ENCODE data around the gene CDR2. TPM values are rescaled to one million over a fixed set of nuclear protein-coding genes. Genes with fewer than 3 reads are reported as not detected.

Gene CDR2
- total and polyA plus RNA-seq, 9 of the 15 experiments (the other 6 are each of a cell fraction or from before 2014, with no cell fraction given): 4.6 to 30.3 (median 19.9) TPM

- TF ChIP-seq FOXP4 (CRISPR knock-in tag; IDR thresholded peaks at IDR 0.05; ENCODE audit: borderline replicate concordance): no peak
- TF ChIP-seq RBBP5 (IDR thresholded peaks at IDR 0.05; ENCODE audit: borderline replicate concordance, insufficient read depth, low read length, poor library complexity, severe bottlenecking): no peak
- no peak for TF ChIP-seq ZSCAN32 (CRISPR knock-in tag; IDR thresholded peaks at IDR 0.05)
- TF ChIP-seq ETV1 (tag; conservative IDR thresholded peaks at IDR 0.05; ENCODE audit: low read depth): no peak
- TF ChIP-seq RBM14 (IDR thresholded peaks at IDR 0.05; ENCODE audit: borderline replicate concordance, insufficient read depth, low read depth, low read length): no peak
- no peak for TF ChIP-seq RAD21 (CRISPR knock-in tag; conservative IDR thresholded peaks at IDR 0.05 in 1 of 2, IDR thresholded peaks at IDR 0.05 in 1 of 2)
- TF ChIP-seq HMG20A (CRISPR knock-in tag; conservative IDR thresholded peaks at IDR 0.05): no peak
- TF ChIP-seq SMAD3 (CRISPR knock-in tag; conservative IDR thresholded peaks at IDR 0.05): no peak
- TF ChIP-seq ZNF143 (CRISPR knock-in tag; IDR thresholded peaks at IDR 0.05): no peak
- no peak for TF ChIP-seq DEAF1 (CRISPR knock-in tag; IDR thresholded peaks at IDR 0.05)
- TF ChIP-seq SP1 (CRISPR knock-in tag; IDR thresholded peaks at IDR 0.05): no peak
- TF ChIP-seq BMI1 (IDR thresholded peaks at IDR 0.05; ENCODE audit: low read length): no peak
- TF ChIP-seq SIN3A (IDR thresholded peaks at IDR 0.05; ENCODE audit: borderline replicate concordance in 2 of 2, control insufficient read depth in 1 of 2, low read depth in 2 of 2, low read length in 2 of 2): no peak
- TF ChIP-seq ESRRB (CRISPR knock-in tag; IDR thresholded peaks at IDR 0.05; ENCODE audit: borderline replicate concordance): no peak
- no peak for TF ChIP-seq MBD1 (CRISPR knock-in tag; IDR thresholded peaks at IDR 0.05)
- TF ChIP-seq ERF (CRISPR knock-in tag; IDR thresholded peaks at IDR 0.05): no peak
- TF ChIP-seq ZNF239 (CRISPR knock-in tag; IDR thresholded peaks at IDR 0.05): no peak
- no peak for TF ChIP-seq PRPF4 (IDR thresholded peaks at IDR 0.05; ENCODE audit: insufficient read depth, low read depth, low read length, poor library complexity, severe bottlenecking)
- no peak for TF ChIP-seq ZNF449 (CRISPR knock-in tag; IDR thresholded peaks at IDR 0.05)
- TF ChIP-seq NR2C1 (IDR thresholded peaks at IDR 0.05): no peak
- peak; percentile 23; the same call in 1 of the 2 replicates for TF ChIP-seq NR2C1 (tag; IDR thresholded peaks at IDR 0.05)
Measured at GRCh38 chr16:22355487-22355908, 18.9 kb downstream of the CDR2 start (continued).
